K562 (cell line): ENCODE results near the gene MED12. TPM values are rescaled to one million over a fixed set of nuclear protein-coding genes. Genes with fewer than 3 reads are reported as not detected.

Experiments
- ATAC-seq: fragments of 200-7000 bp; cut with Tn5 transposase; 3 replicates; pipeline ENCODE4 v1.9.1; 2020; ENCODE audit warnings: moderate library complexity
- BruUV-seq: library from RNA; stranded (reverse); fragments of 400-500 nt; replicated peaks from 2 replicates; lab custom pipeline; 2021; lab: Mats Ljungman, UMichigan
- CTCF ChIA-PET: fragments of 300-600 bp; formaldehyde crosslinking; extraction: SDS; loops from one replicate; lab custom pipeline; 2021; ENCODE audit warnings: low intra/inter-chr PET ratio; lab: Yijun Ruan, JAX
- POLR2A ChIA-PET: fragments of 300-600, 350-650 bp; sonication (Branson Sonifier 250); formaldehyde crosslinking; extraction: SDS; loops from one replicate; lab custom pipeline; 2021; ENCODE audit warnings: antibody characterized with exemption, inconsistent platforms; lab: Yijun Ruan, JAX
- DNase-seq, 4 experiments: peaks; one replicate each; pipeline versions ENCODE4 v3.0.0 to v3.0.0-alpha.2; 2011 to 2018; ENCODE audit warnings: low spot score in 3 of 4, mixed read lengths in 3 of 4; ENCODE audit errors: extremely low read depth in 1 of 4
- FAIRE-seq: peaks from 2 replicates; lab custom pipeline; 2011; peaks lifted over from hg19 to GRCh38; lab: Jason Lieb, UNC
- H2AFZ ChIP-seq: 2 replicates; pipeline ENCODE4 v1.6.0; 2011; ENCODE audit warnings: low read depth, low read length, control low read depth, inconsistent platforms
- H3K27ac ChIP-seq: fragments of 200-600 bp; 3 replicates; pipeline ENCODE4 v1.8.0; 2011; ENCODE audit warnings: low read depth, mild to moderate bottlenecking, control low read depth, inconsistent platforms, low read length, moderate library complexity, mixed read lengths; ENCODE audit errors: extremely low read depth
- H3K27me3 ChIP-seq, 2 experiments: fragments of 300-600 bp in 1 of 2; 2 replicates in 1 of 2; 3 replicates in 1 of 2; pipeline versions ENCODE4 v1.6.0 to v1.8.0; 2011; ENCODE audit warnings: inconsistent platforms in 2 of 2, low read length in 2 of 2, mild to moderate bottlenecking in 1 of 2, mixed read lengths in 1 of 2, moderate library complexity in 1 of 2; ENCODE audit not compliant: control insufficient read depth in 2 of 2, insufficient read depth in 2 of 2
- H3K36me3 ChIP-seq: fragments of 300-600 bp; 3 replicates; pipeline ENCODE4 v1.8.0; 2011; ENCODE audit warnings: mild to moderate bottlenecking, low read length, inconsistent platforms; ENCODE audit not compliant: control insufficient read depth, insufficient read depth
- H3K4me1 ChIP-seq, 2 experiments: fragments of 200-600 bp in 1 of 2; replicated peaks in 1 of 2; 2 replicates in 1 of 2; 3 replicates in 1 of 2; pipeline versions ENCODE4 v1.5.1 to v1.8.0; 2011; ENCODE audit warnings: inconsistent platforms in 2 of 2, low read length in 2 of 2, mild to moderate bottlenecking in 1 of 2, mixed read lengths in 1 of 2, moderate library complexity in 1 of 2; ENCODE audit not compliant: control insufficient read depth in 2 of 2, insufficient read depth in 2 of 2
- H3K4me2 ChIP-seq: 2 replicates; pipeline ENCODE4 v1.6.1; 2011; ENCODE audit warnings: low read length, control low read depth, inconsistent platforms, mixed read lengths; ENCODE audit not compliant: insufficient read depth
- H3K4me3 ChIP-seq: fragments of 200-600 bp; sonication (generic), shearing (Covaris generic); 2 replicates; pipeline ENCODE4 v1.5.1; 2016; ENCODE audit warnings: control low read depth, inconsistent platforms
- H3K79me2 ChIP-seq: fragments of 200-600 bp; 3 replicates; pipeline ENCODE4 v1.8.0; 2011; ENCODE audit warnings: low read length, inconsistent platforms; ENCODE audit not compliant: control insufficient read depth, insufficient read depth
- H3K9ac ChIP-seq, 2 experiments: 2 replicates each; pipeline versions ENCODE4 v1.6.0 to v1.6.1; 2011; ENCODE audit warnings: low read depth in 2 of 2, low read length in 2 of 2, control low read depth in 1 of 2, inconsistent platforms in 1 of 2, mild to moderate bottlenecking in 1 of 2, mixed read lengths in 1 of 2; ENCODE audit not compliant: insufficient read depth in 1 of 2
- H3K9me1 ChIP-seq: one replicate; pipeline ENCODE4 v1.6.0; 2011; ENCODE audit warnings: inconsistent platforms, mild to moderate bottlenecking, low read length, moderate library complexity; ENCODE audit not compliant: control insufficient read depth, insufficient read depth
- H3K9me3 ChIP-seq: replicated peaks from 2 replicates; pipeline ENCODE4 v1.5.1; 2011; ENCODE audit warnings: low read depth, low read length, inconsistent platforms; ENCODE audit not compliant: control insufficient read depth, insufficient read depth
- H4K20me1 ChIP-seq: replicated peaks from 2 replicates; pipeline ENCODE4 v1.6.1; 2011; ENCODE audit warnings: low read length, inconsistent platforms, mixed read lengths; ENCODE audit not compliant: control insufficient read depth, insufficient read depth
- BCOR ChIP-seq: fragments of 450-650 bp; IDR thresholded peaks from 2 replicates; pipeline ENCODE4 v1.6.1; 2016
- CBFB ChIP-seq: sonication (generic); formaldehyde crosslinking; IDR thresholded peaks from 2 replicates; pipeline ENCODE4 v1.4.0; 2020; ENCODE audit warnings: mild to moderate bottlenecking, missing genetic modification reagents
- EP300 ChIP-seq: IDR thresholded peaks from 2 replicates; pipeline ENCODE4 v1.6.1; 2012; ENCODE audit warnings: low read length, improper control_type of control experiment
- FOSL1 ChIP-seq: fragments of 200-800 bp; sonication (Bioruptor generic); conservative IDR thresholded peaks from 2 replicates; pipeline ENCODE4 v1.6.1; 2016; ENCODE audit warnings: missing genetic modification characterization, missing compliant biosample characterization
- GABPB2 ChIP-seq: fragments of 250-450 bp; sonication (Bioruptor Pico); conservative IDR thresholded peaks from 2 replicates; pipeline ENCODE4 v1.5.1; 2021; ENCODE audit warnings: mild to moderate bottlenecking
- GTF2E2 ChIP-seq: fragments of 200-800 bp; sonication (Bioruptor generic); IDR thresholded peaks from 2 replicates; pipeline ENCODE4 v1.6.1; 2016; ENCODE audit warnings: missing genetic modification characterization, missing compliant biosample characterization
- HNRNPLL ChIP-seq: fragments of 200-400 bp; formaldehyde crosslinking; IDR thresholded peaks from 2 replicates; pipeline ENCODE4 v1.6.1; 2017; ENCODE audit warnings: low read length, low read depth, mild to moderate bottlenecking; ENCODE audit not compliant: poor library complexity, severe bottlenecking
- KDM4B ChIP-seq, 2 experiments: fragments of 450-650 bp in 1 of 2; sonication (generic) in 1 of 2; IDR thresholded peaks; 2 replicates each; pipeline ENCODE4 v1.6.1; 2016 to 2017; ENCODE audit warnings: borderline replicate concordance in 2 of 2, antibody characterized with exemption in 1 of 2, low read depth in 1 of 2, mild to moderate bottlenecking in 1 of 2
- NFE2 ChIP-seq: IDR thresholded peaks from 2 replicates; pipeline ENCODE4 v1.6.1; 2014; ENCODE audit warnings: antibody characterized with exemption, low read depth
- PHTF2 ChIP-seq: fragments of 250-450 bp; sonication (Bioruptor Pico); IDR thresholded peaks from 2 replicates; pipeline ENCODE4 v1.5.0; 2021; ENCODE audit warnings: mild to moderate bottlenecking
- RFX1 ChIP-seq: fragments of 450-650 bp; IDR thresholded peaks from 2 replicates; pipeline ENCODE4 v1.6.1; 2016; ENCODE audit warnings: mild to moderate bottlenecking, moderate library complexity
- TRIM24 ChIP-seq, 2 experiments: fragments of 450-650 bp; IDR thresholded peaks; 2 replicates each; pipeline ENCODE4 v1.6.1; 2016
- ZNF121 ChIP-seq: sonication (generic); formaldehyde crosslinking; conservative IDR thresholded peaks from 2 replicates; pipeline ENCODE4 v1.8.0; 2022; ENCODE audit warnings: missing genetic modification reagents
- ZNF165 ChIP-seq: fragments of 250-450 bp; sonication (Bioruptor Pico); IDR thresholded peaks from 2 replicates; pipeline ENCODE4 v1.4.0; 2020; ENCODE audit warnings: borderline replicate concordance
- ZNF347 ChIP-seq: fragments of 450-650 bp; formaldehyde crosslinking; IDR thresholded peaks from 2 replicates; pipeline ENCODE4 v1.4.0; 2020; ENCODE audit warnings: low read depth, mild to moderate bottlenecking, moderate library complexity
- WGBS: fragments of 100-300 bp; shearing (Covaris generic); methylation state at CpG from one replicate; pipeline ENCODE4 v1.1.6; 2016; ENCODE audit warnings: low coverage, mixed read lengths; ENCODE audit not compliant: insufficient coverage; ENCODE audit errors: missing lambda C conversion rate; 5-methylcytosine and 5-hydroxymethylcytosine counted together
- in situ Hi-C: fragments of 300-500 bp; cut with MboI; formaldehyde crosslinking; loops from 4 replicates; pipeline ENCODE4 v1.15.0; 2018; ENCODE audit warnings: inconsistent platforms, mixed read lengths
- intact Hi-C: fragments of 100-400 bp; cut with micrococcal nuclease; formaldehyde crosslinking; loops from 2 replicates; pipeline ENCODE4 v1.14.2; 2022
- polyA plus RNA-seq, 8 experiments: library from polyadenylated mRNA; depleted of rRNA in 4 of 8; stranded (reverse) in 5 of 8; unstranded in 3 of 8; fragments of >200 nt; fragmentation: Nextera tagmentation in 2 of 8; fragmentation: Illumina TruSeq in 1 of 8; extraction: Ambion mirVana in 2 of 8; extraction: Trizol in 1 of 8; gene quantifications; 2 replicates each; pipeline versions ENCODE4 v1.2.1 to v1.2.3, GENCODE V29; 2011 to 2014; ENCODE audit warnings: inconsistent platforms in 1 of 8, missing spikeins in 1 of 8
- total RNA-seq, 7 experiments: library from RNA; depleted of rRNA in 6 of 7; stranded (reverse); fragments of >200 nt in 6 of 7; fragmentation: Illumina TruSeq in 2 of 7; extraction: Trizol in 2 of 7; gene quantifications; 2 replicates each; pipeline versions ENCODE4 v1.2.1 to v1.2.3, GENCODE V29; 2011 to 2021; ENCODE audit warnings: low replicate concordance in 1 of 7
- TF ChIP-seq, protein P1 (sequence below): fragments of 250-450 bp; sonication (Bioruptor Pico); IDR thresholded peaks from 2 replicates; pipeline ENCODE4 v1.5.0; 2021; ENCODE audit warnings: mild to moderate bottlenecking, borderline replicate concordance
- TF ChIP-seq, protein P2 (sequence below): fragments of 450-650 bp; IDR thresholded peaks from 2 replicates; pipeline ENCODE4 v1.6.1; 2017; ENCODE audit warnings: antibody characterized with exemption, mild to moderate bottlenecking

MED12 gene
- total and polyA plus RNA-seq, 9 of the 15 experiments (the other 6 are each of a cell fraction or from before 2014, with no cell fraction given), result 1.6 to 49.7 (median 8.6) TPM

DNA sequence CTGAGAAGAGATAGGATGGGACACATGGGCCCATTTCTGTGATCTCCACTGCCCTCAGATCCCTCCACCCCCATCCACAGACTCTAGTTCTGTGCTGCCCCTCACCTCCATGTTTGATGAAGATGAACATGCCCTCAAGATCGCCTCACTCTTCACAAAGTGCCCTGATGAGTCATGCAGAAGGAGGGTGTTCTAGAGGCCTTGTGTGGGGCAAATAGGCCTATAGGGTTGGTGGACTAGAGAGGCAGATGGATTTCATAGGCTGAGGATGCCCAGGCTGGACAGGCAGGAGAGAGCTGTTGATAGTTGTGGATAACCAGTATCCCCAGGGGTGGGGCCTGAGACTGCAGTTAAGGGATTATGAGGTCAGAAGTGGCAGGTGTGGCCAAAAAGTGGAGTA, 12.0 kb upstream of the MED12 start, which contains the start of gene CXorf65:
TSS of gene CXorf65 (minus strand) at position 314 of the 400 bp plus-strand sequence. CDS start at position 130, 184 bp downstream.
- DNase-seq (peak in 3 of 4 experiments; percentile 21 to 60 (median 47)), FAIRE-seq (peak; percentile 88), ATAC-seq (peak; percentile 3; the same call in 2 of the 3 replicates)
- peak within 1 kb of the TSS; percentile 50 for H3K4me2 ChIP-seq
- peak within 1 kb of the TSS; percentile 61 for H3K27ac ChIP-seq
- peak within 1 kb of the TSS; percentile 35 to 38; a peak in 2 of 4 replicates for H3K9ac ChIP-seq
- H3K36me3 ChIP-seq, result peaks cover 3% of the 10 kb centered on the region; the same call in 1 of the 3 replicates
- H2AFZ ChIP-seq, result peak within 1 kb of the TSS; percentile 29
- POLR2A ChIA-PET, result interaction anchor here (1.0 kb wide), 1 partner anchor 15 kb away, joined by 3 read pairs; no protein-coding TSS in a partner anchor
- peaks cover 22% of the 10 kb centered on the region; the same call in 2 of the 3 replicates for H3K79me2 ChIP-seq
- H3K9me1 ChIP-seq, result no peaks in the 10 kb centered on the region
- no peak within 1 kb of the TSS for H3K4me3 ChIP-seq
- H3K9me3 ChIP-seq, result no peaks in the 10 kb centered on the region
- no TSS peak for BruUV-seq
- peaks cover 52 to 77% of the 10 kb centered on the region in 2 experiments for H3K4me1 ChIP-seq
- H4K20me1 ChIP-seq, result no peaks in the 10 kb centered on the region
- WGBS, result 20% methylated on average over 1 of the region's 1 CpG
- in situ Hi-C loops, result no loop called here
- H3K27me3 ChIP-seq, result no peaks in the 10 kb centered on the region
- intact Hi-C loops, result no loop called here
- CTCF ChIA-PET, result no interaction called here
- no peak for TF ChIP-seq HNRNPLL
- TF ChIP-seq GABPB2 (CRISPR knock-in tag), result no peak
- no peak for TF ChIP-seq ZNF121
- no peak for TF ChIP-seq RFX1
- TF ChIP-seq GTF2E2 (tag), result no peak
- TF ChIP-seq KDM4B (IDR thresholded peaks at IDR 0.05; ENCODE audit: borderline replicate concordance in 2 of 2, low read depth in 1 of 2), result no peak
- no peak for TF ChIP-seq ZNF347 (CRISPR knock-in tag)
- TF ChIP-seq NFE2, result no peak
- TF ChIP-seq PHTF2, result no peak
- TF ChIP-seq, protein P1, sequence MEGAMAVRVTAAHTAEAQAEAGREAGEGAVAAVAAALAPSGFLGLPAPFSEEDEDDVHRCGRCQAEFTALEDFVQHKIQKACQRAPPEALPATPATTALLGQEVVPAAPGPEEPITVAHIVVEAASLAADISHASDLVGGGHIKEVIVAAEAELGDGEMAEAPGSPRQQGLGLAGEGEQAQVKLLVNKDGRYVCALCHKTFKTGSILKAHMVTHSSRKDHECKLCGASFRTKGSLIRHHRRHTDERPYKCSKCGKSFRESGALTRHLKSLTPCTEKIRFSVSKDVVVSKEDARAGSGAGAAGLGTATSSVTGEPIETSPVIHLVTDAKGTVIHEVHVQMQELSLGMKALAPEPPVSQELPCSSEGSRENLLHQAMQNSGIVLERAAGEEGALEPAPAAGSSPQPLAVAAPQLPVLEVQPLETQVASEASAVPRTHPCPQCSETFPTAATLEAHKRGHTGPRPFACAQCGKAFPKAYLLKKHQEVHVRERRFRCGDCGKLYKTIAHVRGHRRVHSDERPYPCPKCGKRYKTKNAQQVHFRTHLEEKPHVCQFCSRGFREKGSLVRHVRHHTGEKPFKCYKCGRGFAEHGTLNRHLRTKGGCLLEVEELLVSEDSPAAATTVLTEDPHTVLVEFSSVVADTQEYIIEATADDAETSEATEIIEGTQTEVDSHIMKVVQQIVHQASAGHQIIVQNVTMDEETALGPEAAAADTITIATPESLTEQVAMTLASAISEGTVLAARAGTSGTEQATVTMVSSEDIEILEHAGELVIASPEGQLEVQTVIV (CRISPR knock-in tag), result no peak
- TF ChIP-seq ZNF165 (CRISPR knock-in tag), result no peak
- TF ChIP-seq EP300, result no peak
- TF ChIP-seq, protein P2, sequence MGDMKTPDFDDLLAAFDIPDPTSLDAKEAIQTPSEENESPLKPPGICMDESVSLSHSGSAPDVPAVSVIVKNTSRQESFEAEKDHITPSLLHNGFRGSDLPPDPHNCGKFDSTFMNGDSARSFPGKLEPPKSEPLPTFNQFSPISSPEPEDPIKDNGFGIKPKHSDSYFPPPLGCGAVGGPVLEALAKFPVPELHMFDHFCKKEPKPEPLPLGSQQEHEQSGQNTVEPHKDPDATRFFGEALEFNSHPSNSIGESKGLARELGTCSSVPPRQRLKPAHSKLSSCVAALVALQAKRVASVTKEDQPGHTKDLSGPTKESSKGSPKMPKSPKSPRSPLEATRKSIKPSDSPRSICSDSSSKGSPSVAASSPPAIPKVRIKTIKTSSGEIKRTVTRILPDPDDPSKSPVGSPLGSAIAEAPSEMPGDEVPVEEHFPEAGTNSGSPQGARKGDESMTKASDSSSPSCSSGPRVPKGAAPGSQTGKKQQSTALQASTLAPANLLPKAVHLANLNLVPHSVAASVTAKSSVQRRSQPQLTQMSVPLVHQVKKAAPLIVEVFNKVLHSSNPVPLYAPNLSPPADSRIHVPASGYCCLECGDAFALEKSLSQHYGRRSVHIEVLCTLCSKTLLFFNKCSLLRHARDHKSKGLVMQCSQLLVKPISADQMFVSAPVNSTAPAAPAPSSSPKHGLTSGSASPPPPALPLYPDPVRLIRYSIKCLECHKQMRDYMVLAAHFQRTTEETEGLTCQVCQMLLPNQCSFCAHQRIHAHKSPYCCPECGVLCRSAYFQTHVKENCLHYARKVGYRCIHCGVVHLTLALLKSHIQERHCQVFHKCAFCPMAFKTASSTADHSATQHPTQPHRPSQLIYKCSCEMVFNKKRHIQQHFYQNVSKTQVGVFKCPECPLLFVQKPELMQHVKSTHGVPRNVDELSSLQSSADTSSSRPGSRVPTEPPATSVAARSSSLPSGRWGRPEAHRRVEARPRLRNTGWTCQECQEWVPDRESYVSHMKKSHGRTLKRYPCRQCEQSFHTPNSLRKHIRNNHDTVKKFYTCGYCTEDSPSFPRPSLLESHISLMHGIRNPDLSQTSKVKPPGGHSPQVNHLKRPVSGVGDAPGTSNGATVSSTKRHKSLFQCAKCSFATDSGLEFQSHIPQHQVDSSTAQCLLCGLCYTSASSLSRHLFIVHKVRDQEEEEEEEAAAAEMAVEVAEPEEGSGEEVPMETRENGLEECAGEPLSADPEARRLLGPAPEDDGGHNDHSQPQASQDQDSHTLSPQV, result peak; percentile 69
- TF ChIP-seq BCOR, result no peak
- TF ChIP-seq TRIM24 (IDR thresholded peaks at IDR 0.05), result no peak
- no peak for TF ChIP-seq CBFB (CRISPR knock-in tag)
- peak; percentile 51 for TF ChIP-seq FOSL1
